SIG-M5 (cell line): ENCODE results near the gene KANK2.

Source experiments
- DNase-seq: peaks from one replicate; lab custom pipeline; 2025; lab: John Stamatoyannopoulos, UW

The KANK2 gene

GRCh38 chr19:11197291-11198174 is at the start of gene KANK2:
TSS of gene KANK2 (minus strand) at chr19:11197545. CDS start at chr19:11194511, 3,034 bp downstream.
- no peak for DNase-seq

DNA sequence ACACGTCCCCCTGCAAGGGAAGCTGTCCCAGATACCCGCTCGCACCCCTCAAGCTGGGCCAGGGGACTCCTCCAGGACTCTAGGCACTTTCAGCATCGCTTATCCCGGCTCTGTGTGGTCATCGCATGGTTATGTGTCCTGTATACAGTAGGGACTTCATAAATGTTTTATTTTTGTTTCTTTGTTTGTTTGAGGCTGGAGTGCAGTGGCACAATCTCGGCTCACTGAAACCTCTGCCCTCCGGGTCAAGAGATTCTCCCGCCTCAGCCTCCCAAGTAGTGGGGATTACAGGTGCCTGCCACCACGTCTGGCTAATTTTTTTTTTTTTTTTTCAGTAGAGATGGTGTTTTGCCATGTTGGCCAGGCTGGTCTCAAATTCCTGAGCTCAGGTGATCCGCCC is 49.6 kb upstream of the KANK2 start:
- DNase-seq: no peak

- no peak for DNase-seq
Measured at GRCh38 chr19:11244846-11245589, 47.7 kb upstream of the KANK2 start.

- no peak for DNase-seq
Measured at GRCh38 chr19:11243798-11244169, 46.4 kb upstream of the KANK2 start.

- DNase-seq: no peak
Measured at GRCh38 chr19:11242864-11243797, 45.8 kb upstream of the KANK2 start.

DNA sequence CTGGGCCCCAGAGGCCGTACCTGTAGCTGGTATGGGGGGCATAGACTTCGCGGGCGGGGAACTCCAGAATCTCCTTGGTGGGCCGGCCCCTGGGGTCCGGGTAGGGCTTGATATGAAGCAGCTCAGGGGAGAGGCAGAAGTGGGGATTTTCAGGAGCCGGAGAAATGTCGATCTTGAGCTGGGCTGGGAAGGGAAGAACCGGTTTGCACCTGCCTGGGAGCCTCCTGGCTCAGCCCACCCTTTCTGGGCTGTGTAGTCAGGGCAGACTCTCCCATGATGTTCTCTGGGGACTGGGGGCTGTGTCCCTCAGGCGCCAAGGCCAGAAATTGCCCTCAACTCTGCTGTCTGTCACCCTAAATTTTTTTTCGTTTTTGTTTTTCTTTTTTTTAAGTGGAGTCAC is 44.7 kb upstream of the KANK2 start:
- no peak for DNase-seq

- DNase-seq: no peak
Measured at GRCh38 chr19:11240008-11240444, 42.7 kb upstream of the KANK2 start.

DNA sequence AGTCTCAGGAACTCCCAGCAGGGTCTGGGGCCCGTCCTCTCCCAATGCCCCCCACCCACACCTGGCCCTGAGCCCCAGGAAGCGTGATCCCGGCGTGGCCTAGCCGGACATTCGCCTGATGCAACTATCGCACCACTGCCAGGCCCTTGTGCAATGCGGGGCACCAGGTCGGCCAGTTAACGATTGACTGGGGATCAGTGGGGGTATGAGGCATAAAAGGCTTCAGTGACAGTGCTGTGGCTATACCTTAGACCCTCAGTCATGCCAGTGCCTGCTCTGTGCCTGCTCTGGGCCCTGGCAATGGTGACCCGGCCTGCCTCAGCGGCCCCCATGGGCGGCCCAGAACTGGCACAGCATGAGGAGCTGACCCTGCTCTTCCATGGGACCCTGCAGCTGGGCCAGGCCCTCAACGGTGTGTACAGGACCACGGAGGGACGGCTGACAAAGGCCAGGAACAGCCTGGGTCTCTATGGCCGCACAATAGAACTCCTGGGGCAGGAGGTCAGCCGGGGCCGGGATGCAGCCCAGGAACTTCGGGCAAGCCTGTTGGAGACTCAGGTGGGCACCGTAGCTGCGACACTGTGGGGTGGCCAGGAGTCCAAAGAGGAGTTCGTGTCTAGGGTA is 42.1 kb upstream of the KANK2 start, which contains the start of gene ANGPTL8:
TSS of gene ANGPTL8 (plus strand) at position 243 of the 624 bp plus-strand sequence. CDS start at position 262, 19 bp downstream.
- DNase-seq: no peak

- no peak for DNase-seq
Measured at GRCh38 chr19:11238781-11239376, 41.5 kb upstream of the KANK2 start.

- no peak for DNase-seq
Measured at GRCh38 chr19:11238041-11238440, 40.7 kb upstream of the KANK2 start.

GRCh38 chr19:11237321-11237720 is 40.0 kb upstream of the KANK2 start:
- DNase-seq: no peak

DNA sequence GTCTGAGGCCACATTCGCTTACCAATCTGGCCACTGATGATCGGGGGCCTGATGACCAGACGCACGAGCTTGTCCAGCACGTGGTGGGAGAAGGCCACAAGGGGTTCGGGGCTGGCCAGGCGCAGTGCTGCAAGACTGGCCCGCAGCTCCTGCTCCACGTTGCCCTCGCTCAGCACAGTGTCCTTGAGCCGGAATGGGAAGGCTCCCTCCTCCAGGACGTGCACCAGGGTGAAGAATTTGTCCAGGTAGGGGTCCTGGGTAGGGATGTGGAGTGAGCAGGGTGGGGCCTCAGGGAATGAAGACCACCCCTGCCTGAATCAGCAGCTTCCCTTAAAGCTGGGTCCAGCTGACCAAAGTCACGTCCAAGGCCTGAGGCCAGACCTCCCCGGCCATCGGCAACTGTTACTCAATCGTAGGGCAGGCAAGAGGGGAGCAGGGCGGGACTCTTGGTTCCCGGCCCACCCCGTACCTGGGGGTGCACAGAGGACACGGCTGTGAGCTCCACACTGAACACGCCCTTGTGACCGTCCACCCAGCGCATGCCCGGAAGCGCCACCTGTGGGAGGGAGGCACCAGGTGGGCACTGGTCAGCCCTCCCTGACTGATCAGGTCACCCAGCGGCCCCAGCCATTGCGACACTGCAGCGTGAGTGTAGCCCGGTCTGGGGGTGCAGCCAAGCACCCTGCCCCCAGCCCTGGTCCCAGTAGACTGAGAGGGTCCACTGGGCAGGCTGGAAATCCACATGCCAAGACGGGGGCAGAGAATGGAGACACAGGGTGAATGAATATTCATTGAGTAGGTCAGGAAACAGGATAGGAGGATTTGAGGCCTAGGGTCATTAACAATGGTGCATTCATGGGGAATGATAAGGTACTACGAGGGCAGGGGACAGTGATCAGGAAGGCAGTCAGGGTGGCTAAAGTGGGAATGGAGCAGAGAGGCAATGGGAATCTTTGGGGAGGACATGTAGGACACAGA is 39.3 kb upstream of the KANK2 start:
- no peak for DNase-seq

DNA sequence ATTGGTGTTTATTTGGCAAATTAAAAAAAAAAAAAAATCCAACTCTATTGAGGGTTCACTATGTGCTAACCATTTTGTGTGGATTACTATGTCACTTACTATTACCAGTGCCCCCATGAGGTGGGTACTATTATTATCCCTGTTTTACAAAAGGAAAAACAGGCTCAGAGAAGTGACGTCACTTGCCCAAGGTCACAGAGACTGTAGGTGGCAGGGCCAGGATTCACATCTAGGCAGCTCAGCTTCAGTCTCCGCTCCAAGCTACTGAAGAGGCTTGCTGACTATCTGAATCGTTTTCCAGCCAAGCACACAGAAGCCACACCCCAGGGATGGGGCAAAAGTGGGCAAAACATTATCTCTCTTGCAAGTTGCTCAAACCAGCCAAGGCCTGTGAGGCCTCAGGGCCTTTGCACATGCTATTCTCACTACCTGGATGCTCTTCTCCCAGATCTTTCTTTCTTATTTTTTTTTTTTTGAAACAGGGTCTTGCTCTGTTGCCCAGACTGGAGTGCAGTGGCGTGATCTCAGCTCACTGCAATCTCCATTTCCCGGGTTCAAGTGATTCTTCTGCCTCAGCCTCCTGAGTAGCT is 37.2 kb upstream of the KANK2 start:
- no peak for DNase-seq

- no peak for DNase-seq
Measured at GRCh38 chr19:11233073-11233472, 35.7 kb upstream of the KANK2 start.

- no peak for DNase-seq
Measured at GRCh38 chr19:11232555-11232954, 35.2 kb upstream of the KANK2 start.

- no peak for DNase-seq
Measured at GRCh38 chr19:11230621-11231386, 33.5 kb upstream of the KANK2 start.

- no peak for DNase-seq
Measured at GRCh38 chr19:11227195-11227886, 30.0 kb upstream of the KANK2 start.

DNA sequence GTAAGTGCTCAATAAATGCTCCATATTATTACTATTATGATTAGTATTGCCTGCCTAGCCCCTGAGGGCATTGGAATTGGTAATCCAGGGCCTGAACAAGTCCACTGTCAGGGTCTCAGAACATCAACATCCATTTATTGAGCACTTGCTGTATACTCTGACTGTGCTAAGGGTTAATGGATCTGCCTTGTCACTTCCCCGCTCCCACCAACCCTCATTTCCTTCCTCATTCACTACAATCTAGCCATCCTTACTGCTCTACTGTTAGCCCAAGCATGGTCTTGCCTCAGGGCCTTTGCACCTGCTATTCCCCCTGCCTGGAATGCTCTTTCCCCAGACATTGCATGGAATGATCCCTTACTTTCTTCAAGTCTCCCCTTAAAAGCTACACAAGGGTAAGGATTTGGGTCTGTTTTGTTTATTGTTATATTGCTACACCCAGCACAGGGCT is 29.4 kb upstream of the KANK2 start:
- no peak for DNase-seq
